WERI-Rb-1 (cell line): ENCODE results near the gene BCKDK.

ENCODE experiments used
- DNase-seq: peaks from one replicate; pipeline ENCODE4 v3.0.0-alpha.2; 2020
- H3K27ac ChIP-seq: fragments of 250-450 bp; sonication (Bioruptor Pico); 2 replicates; pipeline ENCODE4 v1.5.1; 2020; ENCODE audit warnings: mild to moderate bottlenecking, moderate library complexity
- H3K27me3 ChIP-seq: fragments of 250-450 bp; sonication (Bioruptor Pico); 2 replicates; pipeline ENCODE4 v1.5.1; 2021; ENCODE audit warnings: mild to moderate bottlenecking, low read depth, moderate library complexity; ENCODE audit not compliant: insufficient read depth, severe bottlenecking
- H3K36me3 ChIP-seq: fragments of 250-450 bp; sonication (Bioruptor Pico); 2 replicates; pipeline ENCODE4 v1.5.1; 2020; ENCODE audit warnings: mild to moderate bottlenecking, moderate library complexity
- H3K4me3 ChIP-seq: 2 replicates; pipeline ENCODE4 v1.5.1; 2011; ENCODE audit warnings: low read depth, mild to moderate bottlenecking, control low read depth, low read length
- H3K9me3 ChIP-seq: fragments of 250-450 bp; sonication (Bioruptor Pico); 2 replicates; pipeline ENCODE4 v1.5.1; 2021; ENCODE audit warnings: mild to moderate bottlenecking, moderate library complexity; ENCODE audit not compliant: severe bottlenecking
- TF ChIP-seq, protein P1 (sequence below): IDR thresholded peaks from 2 replicates; pipeline ENCODE4 v1.5.1; 2011; ENCODE audit warnings: low read depth, mild to moderate bottlenecking, control low read depth, inconsistent platforms, low read length

Gene BCKDK

DNA sequence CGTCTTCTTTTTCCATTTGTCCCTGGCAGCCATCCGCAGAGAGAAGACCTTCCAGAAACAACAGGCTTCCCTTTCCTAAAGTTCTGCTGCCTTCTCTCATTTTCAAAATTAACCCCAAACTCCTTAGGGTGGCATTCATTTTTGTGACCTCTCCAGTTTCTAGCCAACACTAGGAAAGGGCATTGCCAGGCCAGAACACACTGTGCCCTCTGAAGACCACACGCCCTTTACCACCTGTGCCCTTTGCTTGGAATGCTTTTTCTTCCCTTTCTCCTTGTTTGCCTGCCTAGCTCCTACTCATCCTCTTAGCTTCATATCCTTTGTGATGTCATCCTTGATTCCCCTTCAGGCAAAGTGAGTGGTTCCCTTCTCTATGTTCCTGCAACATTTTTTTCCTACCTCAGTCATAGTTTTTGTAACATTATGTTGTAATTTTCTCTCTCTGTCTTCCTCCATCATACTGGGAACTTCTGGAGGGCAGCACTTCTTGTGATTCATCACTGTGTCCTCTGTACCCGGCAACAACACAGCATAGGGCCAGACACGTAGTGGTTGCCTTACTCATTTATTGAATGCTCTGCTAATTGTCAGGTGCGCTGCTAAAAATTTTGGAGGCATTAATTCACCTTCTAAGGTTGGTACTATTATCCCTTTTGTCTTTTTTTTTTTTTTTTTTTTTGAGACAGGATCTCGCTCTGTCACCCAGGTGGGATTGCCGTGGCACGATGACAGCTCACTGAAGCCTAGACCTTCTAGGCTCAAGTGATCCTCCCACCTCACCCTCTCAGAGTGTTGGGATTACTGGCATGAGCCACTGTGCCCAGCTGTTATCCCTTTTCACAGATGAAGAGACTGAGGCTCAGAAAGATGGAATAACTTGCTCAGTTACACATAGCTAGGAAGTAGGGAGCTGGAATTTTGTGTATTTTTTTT lies 10.3 kb downstream of the BCKDK start:
- DNase-seq: no peak
- peaks cover 49% of the 10 kb centered on the region for H3K36me3 ChIP-seq
- H3K4me3 ChIP-seq: peak overlapping the region; percentile 57
- TF ChIP-seq, protein P1, sequence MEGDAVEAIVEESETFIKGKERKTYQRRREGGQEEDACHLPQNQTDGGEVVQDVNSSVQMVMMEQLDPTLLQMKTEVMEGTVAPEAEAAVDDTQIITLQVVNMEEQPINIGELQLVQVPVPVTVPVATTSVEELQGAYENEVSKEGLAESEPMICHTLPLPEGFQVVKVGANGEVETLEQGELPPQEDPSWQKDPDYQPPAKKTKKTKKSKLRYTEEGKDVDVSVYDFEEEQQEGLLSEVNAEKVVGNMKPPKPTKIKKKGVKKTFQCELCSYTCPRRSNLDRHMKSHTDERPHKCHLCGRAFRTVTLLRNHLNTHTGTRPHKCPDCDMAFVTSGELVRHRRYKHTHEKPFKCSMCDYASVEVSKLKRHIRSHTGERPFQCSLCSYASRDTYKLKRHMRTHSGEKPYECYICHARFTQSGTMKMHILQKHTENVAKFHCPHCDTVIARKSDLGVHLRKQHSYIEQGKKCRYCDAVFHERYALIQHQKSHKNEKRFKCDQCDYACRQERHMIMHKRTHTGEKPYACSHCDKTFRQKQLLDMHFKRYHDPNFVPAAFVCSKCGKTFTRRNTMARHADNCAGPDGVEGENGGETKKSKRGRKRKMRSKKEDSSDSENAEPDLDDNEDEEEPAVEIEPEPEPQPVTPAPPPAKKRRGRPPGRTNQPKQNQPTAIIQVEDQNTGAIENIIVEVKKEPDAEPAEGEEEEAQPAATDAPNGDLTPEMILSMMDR: no peak
- H3K27me3 ChIP-seq: no peaks in the 10 kb centered on the region
- no peaks in the 10 kb centered on the region for H3K9me3 ChIP-seq
- H3K27ac ChIP-seq: peak overlapping the region; percentile 74

DNA sequence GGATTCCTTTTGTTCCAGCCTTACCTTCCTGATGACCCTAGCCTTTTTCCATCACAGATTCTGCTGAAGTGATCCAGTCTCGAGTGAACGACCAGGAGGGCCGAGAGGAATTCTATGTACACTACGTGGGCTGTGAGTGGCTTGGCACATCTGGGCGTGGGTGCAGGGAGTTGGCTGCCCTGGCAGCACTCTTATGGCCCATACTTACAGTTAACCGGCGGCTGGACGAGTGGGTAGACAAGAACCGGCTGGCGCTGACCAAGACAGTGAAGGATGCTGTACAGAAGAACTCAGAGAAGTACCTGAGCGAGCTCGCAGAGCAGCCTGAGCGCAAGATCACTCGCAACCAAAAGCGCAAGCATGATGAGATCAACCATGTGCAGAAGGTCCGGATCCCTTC lies 11.9 kb downstream of the BCKDK start:
- Histone ChIP-seq H3K36me3 (peaks cover 59% of the 10 kb centered on the region), H3K9me3 (no peaks in the 10 kb centered on the region), H3K27me3 (no peaks in the 10 kb centered on the region), H3K27ac (no peak overlapping the region), H3K4me3 (no peak overlapping the region)
- TF ChIP-seq, protein P1: no peak
- DNase-seq: no peak

DNA sequence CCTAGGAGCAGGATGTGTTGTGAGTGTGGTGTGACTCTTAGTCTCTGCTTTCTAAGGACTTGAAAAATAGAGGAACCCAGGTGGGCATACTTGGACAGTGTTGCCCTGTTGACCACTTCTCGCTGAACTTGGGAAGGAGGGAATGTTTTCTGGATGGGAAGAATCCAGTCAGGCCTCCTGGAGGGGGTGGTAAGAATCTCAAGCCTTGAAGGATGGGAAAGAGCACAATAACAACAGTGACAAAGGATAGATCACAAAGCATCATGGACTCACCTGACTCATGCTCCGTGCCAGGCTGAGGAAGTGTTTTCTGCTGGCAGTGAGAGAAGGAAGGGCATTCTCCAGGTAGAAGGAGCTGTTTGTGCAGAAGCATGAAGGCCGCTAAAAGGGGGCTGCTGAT lies 17.7 kb downstream of the BCKDK start:
- Histone ChIP-seq H3K4me3 (no peak overlapping the region), H3K36me3 (peaks cover 63% of the 10 kb centered on the region), H3K27me3 (no peaks in the 10 kb centered on the region), H3K9me3 (no peaks in the 10 kb centered on the region), H3K27ac (no peak overlapping the region)
- no peak for DNase-seq
- TF ChIP-seq, protein P1: no peak

DNA sequence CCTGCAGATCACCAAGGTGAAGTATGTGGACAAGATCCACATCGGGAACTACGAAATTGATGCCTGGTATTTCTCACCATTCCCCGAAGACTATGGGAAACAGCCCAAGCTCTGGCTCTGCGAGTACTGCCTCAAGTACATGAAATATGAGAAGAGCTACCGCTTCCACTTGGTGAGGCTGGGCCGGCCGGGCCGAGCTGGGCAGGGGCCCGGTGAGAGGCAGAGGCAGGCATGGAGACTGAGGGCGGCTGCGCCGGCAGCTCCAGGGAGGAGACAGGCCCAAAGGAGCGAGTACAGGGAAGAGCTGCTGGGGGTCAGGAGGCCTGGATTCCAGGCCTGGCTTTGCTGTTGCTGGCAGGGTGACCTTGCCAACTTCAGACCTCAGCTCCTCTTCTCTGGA lies 19.0 kb downstream of the BCKDK start:
- H3K27me3 ChIP-seq: no peaks in the 10 kb centered on the region
- no peaks in the 10 kb centered on the region for H3K9me3 ChIP-seq
- TF ChIP-seq, protein P1: no peak
- H3K4me3 ChIP-seq: no peak overlapping the region
- no peak for DNase-seq
- H3K36me3 ChIP-seq: peaks cover 62% of the 10 kb centered on the region
- no peak overlapping the region for H3K27ac ChIP-seq

DNA sequence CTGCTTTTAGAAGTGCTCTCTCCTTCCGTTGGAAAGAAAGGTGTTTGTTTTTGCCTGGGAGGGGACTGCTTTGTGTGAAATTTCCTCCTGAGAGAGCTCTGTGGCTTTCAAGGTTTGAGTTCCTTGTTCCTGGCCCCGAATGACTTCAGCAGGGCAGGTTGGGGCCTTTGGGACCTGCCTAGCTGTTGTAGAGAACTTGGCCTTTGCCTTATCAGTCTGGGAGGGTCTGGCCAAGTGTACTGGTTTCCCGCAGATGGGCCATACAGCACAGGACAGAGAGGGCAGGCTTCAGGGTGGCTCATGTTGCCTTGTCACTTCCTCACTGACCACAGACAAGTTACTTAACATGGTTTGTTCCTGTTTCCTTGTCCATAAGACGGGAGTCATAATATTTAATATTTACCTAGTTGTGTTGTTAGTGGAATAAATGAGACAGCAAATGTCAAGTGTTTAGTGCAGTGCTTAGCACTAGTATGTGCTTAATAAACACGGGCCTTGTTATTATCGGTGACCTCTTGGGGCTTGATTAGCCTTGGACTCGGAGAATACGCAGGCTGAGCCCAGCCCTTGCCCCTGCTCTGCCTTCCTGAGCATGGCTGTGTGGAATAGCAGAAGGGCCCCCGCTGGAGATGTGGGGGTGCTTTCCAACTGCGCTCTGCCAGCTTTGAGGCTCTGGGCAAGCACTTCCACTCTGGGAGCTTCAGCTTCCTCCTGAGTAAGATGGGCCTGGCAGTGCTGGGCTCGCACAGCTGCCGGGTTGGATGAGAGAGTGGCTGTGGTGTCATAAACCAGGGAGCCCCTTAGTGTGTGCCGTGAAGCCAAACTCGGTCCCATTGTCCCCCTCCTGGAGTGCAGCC lies 20.8 kb downstream of the BCKDK start:
- Histone ChIP-seq H3K36me3 (peaks cover 54% of the 10 kb centered on the region), H3K27me3 (no peaks in the 10 kb centered on the region), H3K9me3 (no peaks in the 10 kb centered on the region), H3K4me3 (no peak overlapping the region), H3K27ac (no peak overlapping the region)
- no peak for DNase-seq
- TF ChIP-seq, protein P1: no peak
